MCF 10A (cell line): ENCODE data around the gene RALGAPA1. TPM values are rescaled to one million over a fixed set of nuclear protein-coding genes. Genes with fewer than 3 reads are reported as not detected.

Experiments
- BruUV-seq: library from RNA; stranded (reverse); fragments of 400-500 nt; replicated peaks from 2 replicates; lab custom pipeline; 2021; lab: Mats Ljungman, UMichigan
- CTCF ChIA-PET: fragments of 300-600 bp; sonication (Branson Sonifier 250); formaldehyde crosslinking; extraction: SDS; loops from one replicate; lab custom pipeline; 2021; ENCODE audit warnings: antibody characterized with exemption, inconsistent platforms; lab: Yijun Ruan, JAX
- POLR2A ChIA-PET: fragments of 300-600, 350-650 bp; sonication (Branson Sonifier 250); formaldehyde crosslinking; extraction: SDS; loops from one replicate; lab custom pipeline; 2020; ENCODE audit warnings: antibody characterized with exemption, inconsistent platforms; lab: Yijun Ruan, JAX
- DNase-seq: peaks from one replicate; pipeline ENCODE4 v3.0.0-alpha.2; 2018; ENCODE audit not compliant: unreplicated experiment
- H3K27ac Mint-ChIP-seq: one replicate; pipeline ENCODE4 v1.8.0; 2022; ENCODE audit warnings: mild to moderate bottlenecking, low read depth, mixed read lengths; ENCODE audit not compliant: unreplicated experiment
- H3K27me3 Mint-ChIP-seq: one replicate; pipeline ENCODE4 v1.8.0; 2022; ENCODE audit warnings: mixed read lengths; ENCODE audit not compliant: insufficient read depth, unreplicated experiment
- H3K36me3 Mint-ChIP-seq: one replicate; pipeline ENCODE4 v1.8.0; 2022; ENCODE audit warnings: mild to moderate bottlenecking, moderate library complexity, mixed read lengths; ENCODE audit not compliant: insufficient read depth, unreplicated experiment
- H3K4me1 Mint-ChIP-seq: one replicate; pipeline ENCODE4 v1.8.0; 2022; ENCODE audit warnings: mixed read lengths; ENCODE audit not compliant: insufficient read depth, unreplicated experiment
- H3K4me3 Mint-ChIP-seq: one replicate; pipeline ENCODE4 v1.8.0; 2022; ENCODE audit warnings: mild to moderate bottlenecking, moderate library complexity, mixed read lengths; ENCODE audit not compliant: unreplicated experiment
- H3K9me3 Mint-ChIP-seq: one replicate; pipeline ENCODE4 v1.8.0; 2022; ENCODE audit warnings: mixed read lengths; ENCODE audit not compliant: unreplicated experiment
- CTCF ChIP-seq: fragments of 200-600 bp; IDR thresholded peaks from one replicate; pipeline ENCODE4 v1.8.0; 2022; ENCODE audit warnings: antibody characterized with exemption, mild to moderate bottlenecking; ENCODE audit not compliant: unreplicated experiment
- intact Hi-C: fragments of 100-400 bp; cut with micrococcal nuclease; formaldehyde crosslinking; loops from 2 replicates; pipeline ENCODE4 v1.14.1; 2022
- total RNA-seq: library from RNA; stranded (reverse); gene quantifications from 2 replicates; pipeline ENCODE4 v1.2.3, GENCODE V29; 2022

Gene RALGAPA1
- total RNA-seq, 1 experiment from 2014 or later: 52.3 TPM

- no peak for DNase-seq
- Mint-ChIP-seq H3K4me3 (no peak overlapping the region), H3K4me1 (no peaks in the 10 kb centered on the region), H3K27me3 (no peaks in the 10 kb centered on the region), H3K36me3 (peaks cover 5% of the 10 kb centered on the region), H3K9me3 (no peaks in the 10 kb centered on the region), H3K27ac (no peak overlapping the region)
- intact Hi-C loops: no loop called here
- POLR2A ChIA-PET: no interaction called here
- CTCF ChIA-PET: interaction anchor here (0.6 kb wide), 1 partner anchor 119 kb away, joined by 3 read pairs; no protein-coding TSS in a partner anchor
- no peak for TF ChIP-seq CTCF
- no TSS peak for BruUV-seq
These were observed 251.8 kb downstream of the RALGAPA1 start for GRCh38 chr14:35557221-35557747.

- TF ChIP-seq CTCF: no peak
- POLR2A ChIA-PET: no interaction called here
- no TSS peak for BruUV-seq
These were observed 252.5 kb downstream of the RALGAPA1 start for GRCh38 chr14:35556548-35556947.

GRCh38 chr14:35553808-35554207, 255.3 kb downstream of the RALGAPA1 start:
- ChIA-PET CTCF (no interaction called here), POLR2A (no interaction called here)
- BruUV-seq: no TSS peak
- no peak overlapping the region for H3K4me3 Mint-ChIP-seq
- no peaks in the 10 kb centered on the region for H3K9me3 Mint-ChIP-seq
- H3K27ac Mint-ChIP-seq: no peak overlapping the region
- no peak for DNase-seq
- no peak for TF ChIP-seq CTCF
- intact Hi-C loops: no loop called here
- H3K4me1 Mint-ChIP-seq: no peaks in the 10 kb centered on the region
- no peaks in the 10 kb centered on the region for H3K36me3 Mint-ChIP-seq
- H3K27me3 Mint-ChIP-seq: no peaks in the 10 kb centered on the region

More at GRCh38 chr14:35556548-35556947, 252.5 kb downstream of the RALGAPA1 start:
- no peak overlapping the region for H3K4me3 Mint-ChIP-seq
- no peak overlapping the region for H3K27ac Mint-ChIP-seq
- CTCF ChIA-PET: no interaction called here
- H3K9me3 Mint-ChIP-seq: no peaks in the 10 kb centered on the region
- H3K27me3 Mint-ChIP-seq: no peaks in the 10 kb centered on the region
- intact Hi-C loops: no loop called here
- no peak for DNase-seq
- H3K4me1 Mint-ChIP-seq: no peaks in the 10 kb centered on the region
- H3K36me3 Mint-ChIP-seq: no peaks in the 10 kb centered on the region

GRCh38 chr14:35551081-35551480, 258.0 kb downstream of the RALGAPA1 start:
- DNase-seq: no peak
- ChIA-PET POLR2A (interaction anchor here (0.6 to 1.4 kb wide), 4 partner anchors 14 to 30 kb away, joined by 3 read pairs; no protein-coding TSS in a partner anchor), CTCF (interaction anchor here (0.6 to 0.7 kb wide), 3 partner anchors 30 to 1003 kb away, joined by 3 read pairs; no protein-coding TSS in a partner anchor)
- intact Hi-C loops: no loop called here
- TF ChIP-seq CTCF: no peak
- no TSS peak for BruUV-seq
- H3K27me3 Mint-ChIP-seq: no peaks in the 10 kb centered on the region
- H3K4me3 Mint-ChIP-seq: no peak overlapping the region
- H3K4me1 Mint-ChIP-seq: no peaks in the 10 kb centered on the region
- H3K9me3 Mint-ChIP-seq: no peaks in the 10 kb centered on the region
- H3K36me3 Mint-ChIP-seq: peaks cover 8% of the 10 kb centered on the region
- H3K27ac Mint-ChIP-seq: no peak overlapping the region
